ENCODE measurements around the gene ATP8A2.

ATP8A2 gene

DNA sequence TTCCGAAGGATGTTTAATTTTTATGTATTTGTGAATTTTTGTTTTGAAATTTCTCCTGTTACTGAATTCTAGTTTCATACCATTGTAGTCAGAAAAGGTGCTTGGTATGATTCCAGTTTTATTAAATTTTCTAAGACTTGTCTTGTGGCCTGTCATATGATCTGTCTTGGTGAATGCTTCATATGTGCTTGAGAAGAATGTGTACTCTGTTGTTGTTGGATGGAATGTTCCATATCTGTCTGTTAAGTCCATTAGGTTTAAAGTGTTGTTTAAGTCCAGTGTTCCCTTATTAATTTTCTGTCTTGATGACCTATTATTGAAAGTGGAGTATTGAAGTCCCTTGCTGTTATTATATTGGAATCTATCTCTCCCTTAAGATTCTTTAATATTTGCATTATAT is 273.9 kb downstream of the ATP8A2 start:
- no peak for DNase-seq

DNA sequence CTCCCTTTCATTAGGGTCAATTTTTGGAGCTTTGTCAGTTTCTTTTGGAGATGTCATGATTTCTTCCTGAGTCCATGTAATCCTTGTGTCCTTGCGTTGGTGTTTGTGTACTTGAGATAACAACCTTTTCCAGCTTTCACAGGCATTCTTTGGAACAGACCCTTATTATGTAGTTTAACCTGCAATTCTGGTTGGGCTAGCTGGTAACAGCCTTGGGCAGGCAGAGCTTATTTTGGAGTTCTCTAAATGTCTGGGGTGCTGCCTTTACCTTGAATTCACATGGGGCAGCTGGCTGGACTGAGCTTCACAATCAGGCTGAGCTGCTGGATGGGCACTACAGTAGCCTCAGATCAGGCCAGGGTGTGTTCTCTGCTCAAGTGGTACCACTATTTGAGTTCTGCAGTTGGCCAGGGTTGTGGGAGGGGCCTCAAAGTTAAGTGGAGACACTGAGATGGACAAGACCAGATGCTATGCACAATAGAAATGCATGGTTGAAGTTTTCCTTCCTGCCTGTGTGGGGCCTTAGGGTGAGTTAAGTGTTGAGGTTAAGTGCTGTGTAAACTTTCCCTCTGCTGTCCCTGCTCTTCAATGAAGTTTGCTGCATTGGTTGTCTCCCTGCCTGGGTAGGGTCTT is 277.3 kb downstream of the ATP8A2 start:
- DNase-seq: no peak

DNA sequence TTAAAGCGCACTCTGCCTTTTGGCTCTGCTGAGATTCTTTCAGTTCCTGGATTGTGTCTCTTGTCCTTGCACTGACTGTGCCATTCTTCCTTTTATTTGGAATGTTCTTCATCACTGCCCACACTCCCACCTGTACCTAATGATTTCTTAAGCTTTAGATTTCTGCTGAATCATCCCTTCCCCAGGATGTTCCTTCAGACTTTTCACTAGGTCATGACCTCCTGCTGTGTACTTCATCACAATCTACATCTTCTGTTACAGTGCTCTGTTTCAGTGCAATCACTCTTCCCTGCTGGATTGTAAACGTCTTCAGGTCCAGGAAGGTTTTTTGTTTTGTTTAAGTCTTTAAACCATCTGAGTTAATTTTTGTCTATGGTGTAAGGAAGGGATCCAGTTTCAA is 281.0 kb downstream of the ATP8A2 start:
- DNase-seq: no peak

DNA sequence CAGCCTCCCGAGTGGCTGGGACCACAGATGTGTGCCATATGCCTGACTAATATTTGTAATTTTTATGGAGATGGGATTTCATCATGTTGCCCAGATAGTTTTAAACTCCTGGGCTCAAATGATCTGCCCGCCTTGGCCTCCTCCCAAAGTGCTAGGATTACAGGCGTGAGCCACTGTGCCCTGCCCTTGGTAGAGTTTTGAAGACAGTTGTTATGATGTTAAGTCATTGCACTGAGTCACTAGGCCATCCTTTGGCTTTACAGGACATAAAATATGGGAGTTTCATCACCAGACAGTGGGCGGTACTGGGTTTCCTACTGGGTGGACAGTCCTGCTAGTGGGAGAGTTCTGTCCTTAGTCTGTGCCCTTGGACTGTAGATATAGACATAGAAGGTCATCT is 282.5 kb downstream of the ATP8A2 start:
- no peak for DNase-seq

DNA sequence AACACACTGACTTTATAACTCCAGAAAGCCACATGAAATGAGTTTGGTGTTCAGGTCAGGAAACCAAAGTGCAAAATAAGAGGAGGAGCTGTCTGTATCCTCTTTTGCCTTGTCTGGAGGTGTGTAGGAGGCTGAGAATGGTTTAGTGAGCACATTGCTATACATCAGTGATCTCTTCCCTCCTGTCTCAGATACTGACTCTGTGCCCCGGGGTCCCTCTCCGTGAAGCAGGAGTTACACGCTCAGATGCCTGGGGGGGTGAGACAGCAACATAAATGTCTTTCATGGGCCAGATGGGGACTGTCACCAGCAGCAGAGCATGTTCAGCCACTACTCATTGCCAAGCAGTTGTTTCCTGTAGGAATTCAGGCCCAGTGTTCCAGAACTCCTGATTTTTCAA is 285.4 kb downstream of the ATP8A2 start:
- no peak for DNase-seq

DNA sequence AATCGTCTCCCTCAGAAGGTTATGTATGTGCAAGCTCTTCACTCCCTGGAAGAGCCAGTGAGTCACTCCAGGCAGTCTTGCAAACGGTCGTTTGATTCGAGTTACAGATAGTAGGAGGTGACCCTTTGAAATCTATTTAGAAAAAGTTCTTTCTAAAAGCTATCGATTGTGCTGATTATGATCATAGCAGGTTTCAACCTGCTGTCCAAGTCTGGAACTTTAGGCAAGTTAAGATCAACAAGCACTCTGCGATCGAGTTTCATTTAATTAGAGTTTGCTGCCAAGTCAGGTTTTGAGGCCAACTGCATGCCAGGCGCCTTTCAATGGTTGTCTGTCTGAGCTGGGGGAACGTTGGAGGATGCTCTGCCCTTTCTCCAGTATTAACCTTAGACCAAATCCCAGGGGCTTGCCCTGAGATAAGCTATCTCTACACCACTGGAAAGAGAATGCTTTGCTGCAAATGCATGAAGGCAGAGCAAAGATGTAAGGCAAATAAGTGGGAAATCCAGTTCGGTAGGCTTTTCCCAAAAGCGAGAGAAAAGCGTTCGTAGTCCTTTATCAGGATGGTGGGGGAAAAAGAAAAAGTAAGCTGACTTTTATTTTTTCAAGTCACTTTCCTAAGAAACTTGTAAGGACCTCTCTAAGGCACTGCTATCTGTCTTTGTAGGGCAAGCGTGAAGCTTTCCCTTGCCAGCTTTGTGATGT is 287.5 kb downstream of the ATP8A2 start:
- no peak for DNase-seq

DNA sequence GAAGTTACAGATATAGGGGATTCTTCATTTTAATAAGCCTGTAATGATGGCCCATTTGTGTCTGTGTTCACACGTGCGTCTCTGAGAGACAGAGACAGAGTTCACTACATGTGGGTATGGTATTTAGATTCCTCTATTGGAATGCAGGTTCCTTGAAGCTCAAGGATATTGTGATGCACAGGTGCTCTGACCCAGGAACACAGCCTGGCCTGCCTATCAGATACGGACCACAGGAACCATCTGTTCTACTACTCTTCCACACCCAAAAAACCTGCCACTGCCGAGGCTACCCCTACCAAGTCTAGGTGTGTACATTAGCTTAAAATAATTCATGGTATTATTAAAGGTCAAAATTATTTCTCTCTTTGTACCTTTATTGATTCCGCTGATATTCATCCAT is 289.2 kb downstream of the ATP8A2 start:
- DNase-seq: no peak

DNA sequence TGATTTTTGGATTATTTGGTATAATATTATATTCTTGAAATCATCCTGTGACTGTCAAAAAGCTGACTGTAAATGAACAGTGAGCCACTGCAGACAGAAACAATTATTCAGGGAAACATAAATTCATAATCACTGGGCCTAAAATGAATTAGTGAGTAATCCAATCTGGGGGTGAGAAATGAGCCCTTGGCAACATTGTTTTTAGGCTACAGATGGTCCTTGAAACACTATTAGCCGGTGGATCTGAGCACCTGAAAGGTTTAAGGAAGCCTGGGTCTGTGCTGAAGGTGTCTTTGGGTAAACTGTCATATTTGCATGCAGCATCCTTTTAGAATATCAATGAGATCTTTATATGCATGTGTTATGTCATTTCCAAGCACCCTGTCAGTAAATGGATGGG is 290.7 kb downstream of the ATP8A2 start:
- DNase-seq: no peak

DNA sequence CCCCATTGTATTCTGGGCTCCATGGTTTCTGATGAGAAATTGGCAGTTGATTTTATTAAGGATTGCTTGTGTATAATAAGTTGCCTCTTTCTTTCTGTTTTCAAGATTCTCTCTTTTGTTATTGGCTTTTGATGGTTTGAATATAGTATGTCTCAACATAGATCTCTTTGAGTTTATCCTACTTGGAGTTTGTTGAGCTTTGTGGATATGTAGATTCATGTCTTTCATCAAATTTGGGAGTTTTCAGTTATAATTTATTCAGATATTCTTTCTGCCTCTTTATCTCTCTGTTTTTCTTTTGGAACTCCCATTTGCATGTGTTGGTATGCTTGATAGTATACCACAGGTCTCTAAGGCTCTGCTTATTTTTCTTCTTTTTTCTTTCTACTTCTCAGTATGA is 296.6 kb downstream of the ATP8A2 start:
- DNase-seq: no peak

DNA sequence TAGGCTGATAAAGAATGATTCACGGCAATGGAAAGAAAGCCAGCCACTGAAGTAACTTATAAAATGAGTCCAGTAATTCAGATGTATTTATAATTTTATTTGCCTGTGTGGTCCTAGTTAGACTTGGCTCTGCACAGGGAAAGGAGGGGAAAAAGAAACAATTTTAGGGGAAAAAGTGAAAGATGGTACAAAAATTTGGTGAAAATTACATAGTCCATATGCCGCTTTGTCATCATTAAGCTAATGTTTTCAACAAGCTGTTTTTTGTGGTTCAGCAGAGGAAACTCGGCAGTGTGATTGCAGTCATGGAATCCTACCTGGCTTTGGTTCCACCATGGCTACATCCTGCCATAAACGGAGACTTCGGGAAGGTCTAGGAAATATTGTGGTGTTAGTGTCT is 301.9 kb downstream of the ATP8A2 start:
- no peak for DNase-seq

DNA sequence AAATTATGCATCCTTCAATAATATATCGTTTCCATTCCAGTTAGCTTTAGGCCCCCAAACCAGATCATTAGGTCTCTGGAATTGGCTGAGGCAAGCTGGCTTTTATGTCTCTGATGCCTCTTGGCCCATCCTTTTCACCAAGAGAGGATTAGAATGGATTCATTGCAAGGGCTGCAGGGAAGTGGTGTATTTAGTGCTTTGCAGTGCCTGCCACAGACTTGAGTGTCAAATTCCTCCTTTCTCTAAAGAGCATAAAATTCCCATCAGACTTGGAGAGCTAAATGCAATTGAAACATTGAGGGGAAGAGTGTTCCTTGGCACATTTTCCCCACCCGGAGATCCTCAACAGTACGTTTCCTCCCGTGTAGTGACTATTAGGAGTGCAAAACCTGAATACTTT is 302.6 kb downstream of the ATP8A2 start:
- no peak for DNase-seq

DNA sequence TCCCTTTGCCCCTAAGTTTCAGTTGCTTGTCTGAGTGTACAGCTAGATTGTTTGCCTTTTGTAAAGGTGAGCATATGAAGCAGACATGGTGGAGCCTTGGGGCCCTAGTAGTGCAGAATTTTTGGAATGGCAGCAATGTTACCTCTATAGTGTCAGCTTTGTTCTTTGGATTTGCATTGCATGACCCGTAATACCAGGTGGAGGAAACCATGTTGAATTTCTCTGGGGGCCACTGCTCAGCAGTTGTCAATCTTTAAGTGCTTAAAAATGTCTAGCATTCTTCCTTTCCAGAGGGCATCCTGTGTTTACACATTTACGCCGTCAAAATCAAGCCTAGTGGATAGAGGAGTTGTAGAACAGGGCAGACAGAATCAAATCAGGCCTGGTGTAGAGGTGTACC is 303.3 kb downstream of the ATP8A2 start:
- no peak for DNase-seq

DNA sequence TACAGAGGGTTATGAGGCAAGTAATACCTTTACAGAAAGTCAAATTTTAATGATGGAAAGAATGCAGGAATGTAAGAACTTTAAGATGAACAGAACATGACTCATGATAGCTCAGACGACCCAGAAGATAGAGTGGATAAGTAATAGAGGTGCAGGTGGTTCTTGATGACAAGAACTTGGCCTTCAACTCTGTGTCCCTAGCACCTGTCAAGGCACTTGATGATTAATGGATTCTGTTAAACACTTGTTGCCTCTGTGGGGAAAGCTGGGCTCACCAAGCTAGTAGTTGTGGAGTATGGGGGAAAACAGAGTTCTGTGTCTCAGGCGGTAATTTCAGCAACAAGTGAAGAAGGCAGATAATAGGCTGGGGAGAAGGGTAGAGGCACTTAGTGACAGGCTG is 306.2 kb downstream of the ATP8A2 start:
- no peak for DNase-seq

DNA sequence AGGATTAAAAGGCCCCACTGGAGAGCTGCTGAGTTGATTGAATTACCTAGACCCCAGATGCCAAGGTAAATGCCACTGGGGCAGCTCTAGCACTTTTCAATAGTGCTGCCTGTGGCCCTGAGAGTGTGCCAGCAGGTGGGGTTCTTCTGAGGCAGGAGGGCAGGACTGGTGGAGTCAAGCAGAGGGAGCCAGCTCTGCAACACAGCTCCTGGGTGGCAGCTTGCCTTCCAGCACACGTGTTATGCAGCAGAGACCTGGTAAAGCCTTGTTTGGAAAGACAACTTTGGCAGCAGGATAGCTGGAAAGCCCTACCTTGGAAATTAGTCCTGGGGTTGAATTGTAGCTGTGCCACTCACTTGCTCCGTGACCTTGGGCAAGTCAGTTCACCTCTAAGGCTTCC is 306.6 kb downstream of the ATP8A2 start:
- no peak for DNase-seq

DNA sequence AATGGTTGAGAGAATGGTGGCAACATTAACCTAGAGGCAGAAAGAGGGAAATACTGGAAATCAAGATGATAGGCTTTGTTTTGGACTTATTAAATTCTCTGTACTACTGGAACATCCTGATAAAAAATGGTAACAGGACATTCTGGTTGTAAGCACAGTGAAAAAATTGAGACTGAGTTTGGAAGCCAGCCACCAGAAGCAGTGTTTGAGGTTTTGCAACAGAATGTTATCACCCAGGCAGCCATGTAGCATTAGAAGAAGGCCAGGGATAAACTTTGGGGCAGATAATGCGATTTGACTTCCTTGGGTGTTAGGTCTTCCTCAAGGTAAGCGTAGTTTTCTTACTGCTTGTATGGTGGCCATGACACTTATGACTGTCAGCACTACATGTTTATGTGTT is 307.4 kb downstream of the ATP8A2 start:
- DNase-seq: no peak

DNA sequence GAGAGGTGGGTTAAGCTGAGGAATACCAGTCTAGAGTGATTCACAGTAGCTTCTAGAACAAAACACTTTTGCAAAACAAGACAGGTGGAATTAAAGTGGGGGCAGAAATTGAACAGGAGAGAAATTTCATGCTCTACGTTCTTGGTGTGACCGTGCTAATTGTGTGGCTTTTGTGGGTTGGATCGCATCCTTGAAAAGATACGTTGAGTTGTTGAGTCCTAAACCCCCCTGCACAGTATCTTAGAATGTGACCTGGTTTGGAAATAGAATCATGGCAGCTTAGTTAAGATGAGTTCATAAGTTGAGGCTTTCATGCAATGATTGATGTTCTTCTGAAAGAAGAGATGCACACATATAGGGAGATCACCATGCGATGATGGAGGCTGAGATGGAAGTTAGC is 308.2 kb downstream of the ATP8A2 start:
- DNase-seq: no peak

DNA sequence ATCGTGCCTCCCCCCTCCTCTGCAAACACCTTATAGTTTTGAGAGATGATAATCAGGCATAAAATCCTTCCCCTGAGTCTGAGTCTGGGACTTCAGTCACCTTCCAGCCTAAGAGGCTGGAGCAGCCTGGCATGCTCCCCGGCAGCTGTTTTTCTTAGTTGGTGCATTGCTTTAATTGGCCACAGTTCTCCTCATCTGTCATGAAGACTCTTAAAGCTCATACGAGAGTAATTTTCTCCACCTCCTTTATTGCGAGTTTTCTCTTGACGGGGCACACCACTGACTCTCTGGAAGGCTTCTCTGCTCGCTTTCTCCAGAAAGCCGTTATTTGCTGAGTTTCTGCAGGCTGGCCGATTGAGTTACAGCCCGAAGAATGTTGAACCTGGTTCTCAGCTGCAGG is 310.5 kb downstream of the ATP8A2 start:
- DNase-seq: no peak

DNA sequence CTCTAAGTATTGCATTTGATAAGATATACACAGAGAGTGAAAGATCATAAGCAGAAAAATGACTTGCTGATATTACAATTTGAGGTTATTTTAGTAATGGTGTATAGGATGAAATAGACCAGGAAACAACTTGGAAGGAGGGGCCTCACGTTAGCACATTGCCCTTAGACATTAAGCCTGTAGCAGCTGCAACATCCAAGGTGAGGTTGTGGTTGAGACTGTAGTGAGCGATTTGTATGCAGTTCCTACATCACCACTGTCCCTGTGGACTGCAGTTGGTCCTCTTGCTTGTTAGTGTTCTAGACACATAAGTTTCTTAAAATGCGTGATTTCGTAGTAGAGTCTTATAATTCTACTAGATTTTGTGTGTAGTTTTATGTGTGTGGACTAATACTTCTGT is 311.3 kb downstream of the ATP8A2 start:
- DNase-seq: no peak

DNA sequence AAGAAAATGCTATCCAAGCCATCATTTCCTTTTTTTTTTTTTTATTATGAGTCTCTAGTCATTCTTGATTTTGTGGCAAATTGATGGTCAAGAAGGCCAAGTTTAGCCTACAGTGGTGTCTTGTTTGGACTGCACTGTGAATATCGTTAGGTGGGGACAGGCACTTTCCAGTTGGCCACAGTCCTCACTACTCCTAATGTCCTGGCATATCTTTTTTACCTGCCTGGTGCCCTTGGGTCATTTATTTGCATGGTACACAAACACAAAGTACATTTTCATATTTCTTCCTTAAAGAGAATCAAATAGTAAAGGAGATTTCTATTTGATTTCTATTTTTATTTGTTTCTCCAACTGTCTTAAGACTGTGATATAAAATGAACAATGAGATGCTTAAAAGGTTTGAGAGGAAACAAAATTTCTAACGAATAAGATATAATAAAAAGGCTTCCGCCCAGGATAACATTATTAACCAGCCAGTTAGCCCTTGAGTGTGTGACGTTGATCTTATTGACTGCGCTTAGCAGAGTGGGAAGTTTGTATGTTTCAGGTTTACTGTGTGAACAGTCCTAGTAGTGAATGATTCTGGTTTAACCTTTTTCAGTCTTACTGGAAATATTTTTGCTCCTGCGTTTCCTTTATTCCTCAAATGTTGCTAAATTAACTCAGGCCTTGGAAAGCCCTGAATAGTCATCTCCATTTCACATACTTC is 312.0 kb downstream of the ATP8A2 start:
- no peak for DNase-seq

DNA sequence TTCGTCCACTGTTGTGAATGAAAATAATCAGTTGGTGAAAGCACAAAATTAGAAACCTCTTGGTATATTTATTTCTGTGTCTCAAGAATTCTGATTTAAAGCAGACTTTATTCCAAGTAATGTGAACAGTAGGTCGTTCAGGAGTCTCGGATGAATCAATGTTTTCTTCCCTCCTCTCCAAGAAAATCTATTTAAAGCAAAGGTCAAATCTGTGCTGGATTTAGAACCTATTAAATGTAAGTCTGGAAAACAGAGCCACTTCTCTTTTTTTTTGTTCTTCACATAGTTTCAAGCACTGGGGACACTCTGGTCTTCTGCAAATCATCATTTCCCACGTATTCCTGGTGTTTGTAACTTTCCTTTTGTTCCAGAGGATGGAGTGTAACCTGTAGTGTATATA is 312.7 kb downstream of the ATP8A2 start:
- DNase-seq: no peak

DNA sequence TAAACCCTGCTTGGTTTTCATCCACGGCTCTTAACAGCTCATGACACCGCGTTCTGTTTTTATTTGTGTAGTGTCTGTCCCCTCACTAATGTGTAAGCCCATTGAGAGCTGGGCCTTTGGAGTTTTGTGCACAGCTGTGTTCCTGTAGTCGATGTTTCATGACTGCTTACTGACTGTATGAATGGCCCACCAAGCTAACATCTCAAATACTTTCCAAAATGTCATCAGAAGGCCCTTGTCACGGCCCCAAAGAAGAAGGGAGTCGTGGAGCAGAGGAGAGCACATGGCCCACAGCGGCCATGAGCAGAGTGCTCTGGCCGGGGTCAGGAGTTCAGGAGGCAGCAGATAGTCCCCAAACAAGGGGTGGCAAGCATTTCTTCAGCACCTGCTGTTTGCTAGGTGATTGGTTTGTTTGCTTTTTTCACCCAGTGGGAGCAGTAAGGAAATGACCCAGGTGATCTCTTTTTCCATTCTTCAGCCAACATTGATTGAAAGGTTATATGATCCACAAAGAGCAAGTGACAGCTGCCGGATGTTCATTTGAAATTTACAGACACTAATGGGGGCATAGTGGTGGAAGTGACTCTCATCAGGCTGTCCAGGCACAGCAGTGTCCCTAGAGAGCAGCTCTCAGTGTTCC is 315.2 kb downstream of the ATP8A2 start:
- no peak for DNase-seq

DNA sequence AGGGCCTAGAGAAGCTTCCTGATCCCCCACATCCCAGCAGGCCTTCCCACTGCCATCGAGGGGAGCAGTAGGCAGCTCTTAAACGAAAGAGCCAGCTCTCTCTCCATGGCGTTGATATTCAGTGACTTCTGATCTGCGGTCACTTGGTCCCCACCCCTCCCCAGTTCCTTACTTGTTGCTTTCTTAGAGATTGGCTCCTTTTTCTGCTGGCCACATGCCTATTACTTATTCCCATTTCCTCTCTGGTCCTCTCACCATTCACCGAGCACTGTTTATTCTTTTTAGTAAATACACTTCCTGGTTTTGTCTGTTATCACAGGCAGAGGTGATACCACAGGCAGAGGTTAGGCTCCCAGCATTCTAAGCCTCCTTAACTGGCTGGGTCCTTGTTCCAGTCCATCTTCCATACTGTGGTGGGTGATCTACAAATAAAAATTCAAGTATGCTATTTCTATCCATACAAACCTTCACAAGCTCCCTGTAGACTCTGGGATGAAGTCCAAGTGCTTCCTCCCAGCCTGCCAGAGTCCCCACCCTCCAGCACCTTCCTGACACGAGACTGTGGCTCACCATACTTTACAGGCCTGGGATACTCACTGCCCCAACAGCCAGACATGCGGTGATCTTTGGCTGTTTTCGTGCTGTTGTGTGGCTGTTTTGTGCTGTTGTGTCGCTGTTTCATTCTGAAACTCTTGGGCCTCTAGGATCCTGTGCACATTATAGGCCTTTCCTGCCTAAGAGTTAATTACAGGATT is 315.9 kb downstream of the ATP8A2 start:
- DNase-seq: no peak

DNA sequence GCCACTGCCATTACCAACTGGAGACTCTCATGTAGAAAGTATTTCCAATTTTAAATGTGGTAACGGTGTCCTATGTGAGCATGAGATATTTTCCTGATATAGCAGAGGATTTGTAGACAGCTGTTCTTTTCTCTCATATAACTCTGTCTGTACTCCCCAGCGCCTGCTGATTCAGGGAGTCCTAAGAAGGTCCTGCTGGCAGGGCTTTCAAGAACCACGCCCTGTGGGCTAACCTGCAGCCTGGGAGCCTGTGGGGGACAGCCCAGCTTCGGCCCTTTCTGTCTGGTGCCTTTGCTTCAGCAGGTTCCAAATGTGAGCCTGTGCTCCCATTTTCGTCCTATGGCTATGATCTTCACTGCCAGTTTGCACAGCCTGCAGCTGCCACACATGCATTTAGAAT is 316.8 kb downstream of the ATP8A2 start:
- no peak for DNase-seq
